ENCODE measurements around the gene ZDHHC8. TPM values are rescaled to one million over a fixed set of nuclear protein-coding genes. Genes with fewer than 3 reads are reported as not detected.

ZDHHC8 gene
- total RNA-seq, 1 experiment from 2014 or later: 7.8 TPM

DNA sequence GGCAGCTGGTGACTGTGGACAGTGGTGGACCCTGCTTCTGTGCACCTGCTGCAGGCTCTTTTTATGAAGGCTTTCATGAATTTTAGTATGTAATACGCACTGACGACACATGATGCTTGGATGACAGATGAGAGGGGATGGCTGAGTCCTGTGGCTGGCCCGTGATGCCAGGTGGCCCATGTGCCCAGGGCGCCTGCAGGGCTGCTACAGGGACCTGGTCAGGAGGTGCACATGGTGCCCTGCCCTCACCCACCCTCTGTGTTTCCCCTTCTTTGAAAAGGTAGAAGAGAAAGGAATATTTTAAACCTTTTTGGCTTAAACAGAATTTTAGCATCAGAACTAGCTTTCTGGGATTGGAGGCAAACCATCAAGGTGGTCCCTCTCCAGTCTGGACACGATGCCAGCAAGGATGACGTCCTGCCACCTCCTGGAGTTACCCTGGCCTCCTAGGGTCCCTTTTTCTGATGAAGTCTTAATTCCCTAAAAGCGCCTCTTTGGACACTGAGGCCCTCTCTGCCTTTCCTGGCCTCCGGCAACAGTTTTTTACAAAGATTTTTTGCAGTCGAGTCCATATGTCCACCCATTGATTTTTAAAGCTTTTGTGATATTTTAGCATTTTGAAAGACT, 21.1 kb upstream of the ZDHHC8 start:
- DNase-seq (ENCODE audit: low read depth, low spot score): no peak
- in situ Hi-C loops (cut with HindIII; ENCODE audit: low pct_unique_long_range_greater_than_20kb, low sequenced_read_pairs): no loop called here

DNA sequence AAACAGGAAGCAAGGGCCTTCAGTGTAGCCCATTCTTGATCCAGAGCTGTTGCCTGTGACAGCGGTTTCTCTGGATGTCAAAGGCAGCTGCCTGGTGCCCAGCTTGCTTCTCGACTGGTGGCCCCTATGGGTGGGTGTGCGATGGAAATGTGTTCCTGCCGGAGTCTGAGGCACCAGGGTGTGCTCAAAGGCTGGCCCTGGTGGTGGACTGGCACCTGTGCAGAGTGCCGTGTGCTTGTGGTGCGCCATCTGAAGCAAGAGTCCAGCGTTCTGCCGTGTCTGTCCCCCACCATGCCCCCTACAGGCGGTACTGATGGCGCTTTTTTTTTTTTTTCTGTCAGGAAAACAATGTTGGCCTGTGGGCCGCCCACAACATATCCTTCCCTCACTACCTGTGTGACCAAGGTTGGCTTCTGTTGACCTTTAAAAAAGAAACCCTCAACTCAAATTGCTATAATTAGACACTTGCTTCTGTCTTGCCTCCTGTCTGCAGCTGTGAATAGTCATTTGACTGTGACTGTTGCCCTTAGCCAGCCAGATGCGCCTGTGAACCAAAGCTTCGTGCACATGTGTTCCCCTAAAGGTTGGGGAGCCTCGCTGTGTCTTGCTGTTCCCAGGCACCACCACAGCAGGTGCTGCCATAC, 20.4 kb upstream of the ZDHHC8 start:
- peak; percentile 64 for DNase-seq (ENCODE audit: low read depth, low spot score)
- in situ Hi-C loops (cut with HindIII; ENCODE audit: low pct_unique_long_range_greater_than_20kb, low sequenced_read_pairs): no loop called here

DNA sequence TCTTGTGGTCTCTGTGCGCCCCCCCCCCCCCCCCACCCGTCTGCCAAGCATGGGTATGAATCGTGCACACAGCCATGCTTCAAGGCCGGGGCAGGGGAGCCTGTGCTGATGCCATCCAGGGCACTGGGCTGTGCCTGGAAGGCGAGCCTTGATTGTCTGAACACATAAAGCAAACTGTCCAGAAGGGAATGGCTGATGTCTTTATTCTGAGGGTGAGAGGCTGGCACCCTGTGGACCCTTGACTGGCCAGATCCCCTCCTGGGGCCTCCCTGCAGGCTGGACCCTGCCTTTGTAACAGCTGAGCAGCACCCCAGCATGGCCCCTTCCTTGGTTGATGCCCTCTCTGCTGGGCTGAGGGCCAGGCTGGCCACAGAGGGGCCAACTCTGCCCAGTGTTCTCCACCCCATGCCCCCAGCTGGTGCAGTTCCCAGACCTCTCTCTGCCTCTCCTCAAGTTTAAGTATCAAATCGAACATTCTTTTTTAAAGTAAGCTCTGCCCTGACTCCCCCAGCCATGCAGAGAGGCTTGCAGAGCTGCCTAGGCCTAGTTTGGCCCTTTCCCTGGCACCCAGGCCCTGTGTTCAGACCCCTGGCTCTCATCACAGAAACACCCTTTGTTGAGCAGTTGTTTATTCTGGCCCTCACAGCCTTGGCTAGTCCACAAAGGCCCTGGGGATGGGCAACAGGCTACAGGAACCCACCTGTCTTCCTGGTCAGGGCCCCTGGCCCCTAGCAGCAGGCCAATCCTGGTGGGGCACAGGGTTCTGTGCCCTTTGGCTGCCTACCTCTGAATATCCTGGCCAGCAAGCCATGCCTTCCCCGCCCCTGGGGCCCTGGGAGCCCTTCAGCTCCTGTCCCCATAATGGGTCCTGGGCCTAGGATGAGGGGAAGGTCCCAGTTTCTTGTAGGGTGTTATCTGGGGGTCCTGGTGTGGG, 19.6 kb upstream of the ZDHHC8 start:
- DNase-seq (ENCODE audit: low read depth, low spot score): no peak
- in situ Hi-C loops (cut with HindIII; ENCODE audit: low pct_unique_long_range_greater_than_20kb, low sequenced_read_pairs): no loop called here

DNA sequence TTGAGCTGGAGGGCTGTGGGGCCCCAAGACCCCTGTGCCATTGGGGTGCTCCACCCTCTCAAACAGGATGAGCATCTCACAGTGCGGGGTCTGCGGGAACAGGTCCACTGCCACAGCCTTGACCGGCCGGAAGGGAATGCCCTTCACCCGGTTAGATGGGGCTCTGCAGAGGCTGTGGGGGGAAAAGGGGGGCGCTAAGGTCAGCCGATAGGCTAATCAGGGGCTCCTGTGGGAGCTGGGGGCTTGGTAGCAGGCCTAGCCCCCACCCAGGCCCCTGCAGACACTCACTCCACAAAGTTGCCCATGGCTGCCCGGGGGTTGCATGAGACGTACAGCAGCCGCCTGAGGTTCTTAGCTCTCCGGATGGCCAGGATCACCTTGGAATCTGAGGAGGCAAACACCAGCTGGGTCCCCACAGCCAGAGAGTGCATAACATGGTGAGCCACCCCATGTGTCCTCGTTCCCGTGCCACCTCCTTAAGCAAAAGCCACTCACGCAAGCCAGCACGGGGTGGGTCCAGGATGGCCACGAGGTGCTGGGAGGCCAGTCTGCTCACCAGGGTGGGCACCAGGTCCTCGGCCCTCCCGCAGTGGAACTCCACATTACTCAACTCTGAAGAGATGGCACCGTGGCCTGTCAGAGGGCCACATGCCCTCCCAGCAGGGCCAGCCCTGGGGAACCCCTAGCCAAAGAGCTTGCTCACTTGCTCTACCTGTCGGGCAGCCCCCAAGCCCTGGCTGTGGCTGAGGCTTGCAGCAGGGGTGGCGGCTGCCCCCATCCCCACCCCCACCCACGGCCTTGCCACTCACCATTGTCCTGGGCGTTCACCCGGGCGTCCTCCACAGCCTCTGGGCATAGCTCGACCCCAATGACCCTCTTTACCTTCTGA, 18.7 kb upstream of the ZDHHC8 start:
- DNase-seq (ENCODE audit: low read depth, low spot score): no peak
- in situ Hi-C loops (cut with HindIII; ENCODE audit: low pct_unique_long_range_greater_than_20kb, low sequenced_read_pairs): no loop called here

DNA sequence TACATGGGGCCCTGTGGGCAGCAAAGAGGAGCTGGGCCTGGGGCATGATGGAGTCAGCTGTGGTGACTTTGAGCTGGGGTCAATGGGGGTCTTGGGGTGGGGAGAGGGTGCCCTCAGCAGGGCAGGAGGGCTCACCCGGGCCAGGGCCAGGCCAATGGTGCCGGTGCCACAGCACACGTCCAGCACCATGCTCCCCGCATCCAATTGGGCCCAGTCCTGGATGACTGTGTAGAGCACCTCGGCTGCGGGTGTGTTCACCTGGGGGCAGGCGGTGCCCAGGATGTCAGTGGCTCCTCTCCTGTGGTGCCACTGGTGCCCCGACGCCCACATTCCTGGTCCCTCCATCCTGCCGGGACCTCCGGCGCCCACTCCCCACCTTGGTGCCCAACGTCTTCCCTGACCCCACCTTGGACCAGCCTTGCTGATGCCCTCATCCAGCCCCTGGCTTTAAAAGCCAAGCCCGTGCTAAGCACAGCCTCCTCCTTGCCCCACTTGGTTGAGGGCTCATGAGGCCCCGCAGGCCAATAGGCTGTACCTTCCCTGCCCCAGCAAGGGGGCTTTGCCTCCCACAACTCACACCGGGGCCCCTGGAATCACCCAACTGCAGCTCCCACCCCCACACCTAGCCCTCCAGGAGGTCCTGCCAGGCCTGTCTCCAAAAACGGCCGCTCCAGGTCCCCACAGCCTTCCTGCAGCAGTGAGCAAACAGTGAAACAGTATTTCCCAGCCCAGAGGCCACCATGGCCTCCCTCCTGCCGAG, 17.9 kb upstream of the ZDHHC8 start:
- no peak for DNase-seq (ENCODE audit: low read depth, low spot score)
- in situ Hi-C loops (cut with HindIII; ENCODE audit: low pct_unique_long_range_greater_than_20kb, low sequenced_read_pairs): no loop called here

DNA sequence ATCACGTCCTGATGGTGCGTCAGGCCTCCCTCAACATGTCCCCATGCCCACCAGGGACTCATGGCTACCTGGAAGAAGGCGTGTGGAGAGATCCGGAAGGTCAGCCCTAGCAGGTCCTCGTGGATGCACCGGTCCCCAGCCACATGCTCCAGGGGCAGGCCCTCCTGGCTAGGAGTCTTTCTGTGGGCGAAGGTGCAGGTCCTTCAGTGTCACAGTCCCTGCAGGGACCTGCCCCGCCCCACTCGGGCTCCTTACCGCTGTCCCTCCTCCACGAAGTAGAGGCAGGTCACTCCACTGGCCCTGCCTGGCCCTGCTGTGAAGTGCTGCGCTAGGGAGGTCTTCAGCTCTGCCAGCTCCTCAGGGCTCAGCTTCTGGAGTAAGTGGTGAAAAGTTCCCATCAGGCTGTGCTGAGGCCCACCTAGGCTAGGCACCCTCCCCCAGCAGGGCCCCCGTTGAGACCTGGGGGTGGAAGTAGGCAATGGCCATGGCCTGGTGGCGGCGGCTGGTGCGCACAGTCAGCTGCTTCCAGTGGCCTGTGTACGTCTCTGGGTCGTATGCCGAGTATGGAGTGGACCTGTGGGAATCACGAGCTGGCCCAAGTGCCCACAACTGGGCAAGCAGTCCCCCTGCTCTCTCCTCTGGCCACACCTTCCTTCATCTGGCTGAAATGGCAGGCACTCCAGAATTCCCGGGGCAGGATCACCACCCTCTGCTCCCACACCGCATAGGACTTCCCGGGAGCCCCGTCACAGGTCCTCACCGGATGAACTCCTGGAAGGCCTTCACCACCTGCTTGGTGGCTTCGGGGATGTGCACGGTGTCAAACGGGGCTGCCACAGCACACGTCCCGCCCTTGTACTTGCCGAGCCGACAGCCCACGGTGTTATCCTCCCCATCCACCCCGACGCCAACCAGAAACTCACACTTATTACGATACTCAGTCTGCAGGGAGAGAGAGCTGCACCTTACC, 16.8 kb upstream of the ZDHHC8 start:
- in situ Hi-C loops (cut with HindIII; ENCODE audit: low pct_unique_long_range_greater_than_20kb, low sequenced_read_pairs): no loop called here
- DNase-seq (ENCODE audit: low read depth, low spot score): no peak

DNA sequence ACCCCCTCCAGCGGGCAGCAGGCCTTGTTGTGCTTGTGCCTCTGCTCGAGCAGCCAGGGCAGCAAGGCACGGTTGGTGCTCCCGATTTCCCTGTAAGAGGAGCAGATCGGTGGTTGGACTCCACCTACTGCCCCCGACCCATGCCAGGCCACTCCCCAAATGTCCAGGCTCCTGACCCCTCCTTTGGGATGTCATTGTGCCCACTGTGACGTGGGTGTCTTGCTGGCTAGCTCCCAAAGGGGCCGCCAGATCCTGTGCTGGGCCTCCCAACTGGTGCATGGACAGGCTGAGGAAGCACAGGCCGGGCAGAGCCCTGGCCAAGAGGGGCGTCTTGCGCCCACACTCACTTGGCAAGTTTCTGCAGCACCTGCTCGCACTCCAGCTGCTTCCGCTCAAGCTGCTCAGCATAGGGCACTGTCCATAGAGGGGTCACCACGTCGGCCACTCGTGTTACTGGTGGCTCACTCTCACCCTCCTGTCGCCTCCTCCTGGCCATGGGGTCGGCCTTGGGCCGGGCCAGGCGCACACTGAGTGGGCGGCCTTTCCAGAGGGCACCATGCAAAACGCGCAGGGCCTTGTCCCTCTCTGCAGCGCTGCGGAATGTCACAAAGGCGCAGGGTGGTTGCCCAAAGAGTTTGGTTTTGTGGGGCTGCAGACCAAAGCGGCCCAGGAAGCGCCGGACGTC, 15.8 kb upstream of the ZDHHC8 start, which contains the start of gene RANBP1:
Gene RANBP1 (plus strand): TSS at position 414 of the 685 bp plus-strand sequence. CDS start 81 bp downstream, at position 495.
- in situ Hi-C loops (cut with HindIII; ENCODE audit: low pct_unique_long_range_greater_than_20kb, low sequenced_read_pairs): no loop called here
- DNase-seq (ENCODE audit: low read depth, low spot score): no peak

DNA sequence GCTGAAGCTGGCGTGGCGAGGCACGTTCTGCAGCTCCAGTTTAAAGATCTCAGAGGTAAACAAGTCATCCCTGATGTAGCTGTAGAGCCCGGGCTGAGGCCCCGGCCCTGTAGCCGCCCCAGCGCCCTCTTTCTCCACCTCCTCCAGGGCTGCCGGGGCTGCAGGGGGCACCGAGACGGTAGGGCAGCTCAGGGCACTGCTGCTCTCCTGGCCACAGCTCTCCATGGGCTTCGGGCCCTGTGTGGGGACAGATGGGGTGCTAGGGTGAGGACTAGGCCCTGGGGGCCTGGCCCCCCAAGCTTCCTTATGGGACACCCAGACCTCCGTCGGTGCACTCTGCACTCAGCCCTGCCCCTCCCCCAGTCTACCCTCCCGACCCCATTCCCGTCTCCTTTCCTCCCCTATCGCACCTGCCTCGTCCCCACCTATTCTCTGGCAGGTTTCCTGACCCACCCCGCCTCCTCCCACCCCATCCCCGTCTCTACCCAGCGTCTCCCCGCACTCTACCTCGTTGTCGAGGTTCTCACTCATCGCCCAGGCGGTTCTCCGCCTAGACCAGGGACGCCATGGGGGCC, 15.1 kb upstream of the ZDHHC8 start:
- no peak for DNase-seq (ENCODE audit: low read depth, low spot score)
- in situ Hi-C loops (cut with HindIII; ENCODE audit: low pct_unique_long_range_greater_than_20kb, low sequenced_read_pairs): no loop called here

DNA sequence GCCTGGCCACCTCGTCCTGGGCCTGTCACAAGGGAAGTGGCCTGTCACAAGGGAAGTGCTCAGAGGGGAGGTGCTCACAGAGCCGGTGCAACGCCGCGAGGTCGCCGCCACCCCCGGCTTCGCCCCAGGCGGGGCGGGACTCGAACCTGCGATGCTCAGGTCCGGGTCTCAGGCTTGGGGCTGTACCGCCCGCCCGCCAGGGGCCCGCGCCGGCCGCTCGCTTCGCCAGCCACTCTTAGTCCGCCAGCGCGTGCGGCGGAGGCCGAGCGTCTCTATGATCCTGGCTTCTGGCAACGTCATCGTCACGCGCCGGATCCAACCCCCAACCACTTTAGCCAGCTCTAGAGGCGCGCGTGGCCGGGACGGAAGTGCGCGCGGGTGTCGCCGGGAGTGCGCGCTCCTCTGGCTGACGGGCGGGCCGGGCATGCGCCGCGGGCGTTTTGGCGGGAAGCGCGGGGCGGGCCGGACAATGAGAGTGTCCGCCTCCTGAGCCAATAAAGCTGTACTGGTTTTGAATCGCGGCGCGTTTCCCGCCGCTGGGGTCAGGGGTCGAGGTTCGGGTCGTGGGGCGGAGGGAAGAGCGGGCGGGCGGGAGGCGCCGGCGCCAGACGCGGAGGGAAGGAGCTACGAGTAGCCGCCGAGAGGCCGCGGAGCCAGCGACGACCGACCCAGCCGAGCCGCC, 14.5 kb upstream of the ZDHHC8 start, which contains the start of gene TRMT2A:
Gene TRMT2A (minus strand): TSS at position 276 of the 682 bp plus-strand sequence. CDS start 320 bp downstream, outside the sequence.
- in situ Hi-C loops (cut with HindIII; ENCODE audit: low pct_unique_long_range_greater_than_20kb, low sequenced_read_pairs): no loop called here

DNA sequence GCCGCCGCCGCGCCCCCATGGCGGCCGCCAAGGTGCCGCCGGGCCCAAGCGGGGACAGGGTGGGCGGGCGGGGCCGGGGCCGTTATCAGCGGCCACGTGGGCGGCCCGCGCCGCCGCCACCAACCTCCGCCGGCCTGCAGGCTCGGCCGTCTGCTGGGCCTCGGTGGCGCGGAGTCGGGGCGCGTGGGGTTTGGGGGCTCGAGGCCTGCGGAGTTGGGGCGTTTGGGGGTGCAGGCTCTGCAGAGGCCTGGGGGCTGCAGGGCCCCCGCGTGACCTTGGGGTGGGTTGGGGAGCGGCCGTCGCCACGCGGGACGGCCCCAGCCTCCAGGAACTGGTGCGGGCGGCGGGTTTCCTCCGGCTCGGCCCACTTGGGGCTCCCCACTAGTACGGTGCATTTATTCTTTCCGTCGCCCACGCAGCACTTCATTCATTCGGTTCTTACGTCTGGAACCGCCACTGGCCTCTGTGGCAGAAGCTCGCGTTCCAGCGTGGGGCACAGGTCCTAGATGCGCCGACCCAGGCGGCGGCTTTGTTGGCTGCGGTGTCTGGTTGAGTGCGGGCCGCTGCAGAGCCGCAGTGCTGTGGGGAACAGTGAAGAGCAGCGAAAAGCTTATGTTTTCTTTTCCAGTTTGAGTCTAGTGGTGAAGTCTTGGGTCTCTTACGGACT, 13.8 kb upstream of the ZDHHC8 start:
- in situ Hi-C loops (cut with HindIII; ENCODE audit: low pct_unique_long_range_greater_than_20kb, low sequenced_read_pairs): no loop called here
- DNase-seq (ENCODE audit: low read depth, low spot score): no peak

More for the DNA sequence above, 14.5 kb upstream of the ZDHHC8 start, which contains the start of gene TRMT2A:
- peak; percentile 98 for DNase-seq (ENCODE audit: low read depth, low spot score)

DNA sequence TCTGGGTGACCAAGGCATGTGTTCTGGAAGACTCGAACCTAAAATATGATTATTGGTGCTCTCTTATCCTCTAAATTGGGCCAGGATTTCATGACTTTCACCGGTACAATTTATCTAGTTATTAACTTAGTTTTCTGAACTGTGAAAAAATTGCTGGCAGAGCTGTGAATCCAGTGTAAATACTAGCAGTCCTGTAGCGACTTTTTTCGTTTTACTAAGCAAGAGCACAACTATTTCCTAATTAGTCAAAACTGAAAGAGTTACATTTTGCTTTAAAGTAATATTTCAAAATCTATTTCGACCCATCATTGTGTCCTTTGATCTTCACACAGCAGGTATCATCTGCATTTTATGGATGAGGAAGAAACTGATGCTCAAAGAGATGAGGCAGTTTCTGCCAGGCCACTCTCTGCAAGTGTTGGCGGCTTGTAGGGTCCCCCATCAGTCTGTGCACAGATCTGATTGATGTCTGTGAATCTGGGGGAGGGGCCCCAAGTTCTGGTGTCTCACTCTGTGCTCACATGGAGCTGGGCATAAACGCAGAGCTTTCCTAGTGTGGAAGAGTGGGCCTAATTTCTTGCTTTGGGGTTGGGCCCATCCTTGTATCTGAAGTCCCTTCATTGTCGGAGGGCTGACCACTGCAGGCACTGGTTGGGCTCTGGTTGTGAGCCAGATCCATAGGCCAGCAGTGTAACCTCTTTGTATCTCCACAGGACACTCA, 13.1 kb upstream of the ZDHHC8 start:
- in situ Hi-C loops (cut with HindIII; ENCODE audit: low pct_unique_long_range_greater_than_20kb, low sequenced_read_pairs): no loop called here
- DNase-seq (ENCODE audit: low read depth, low spot score): no peak

DNA sequence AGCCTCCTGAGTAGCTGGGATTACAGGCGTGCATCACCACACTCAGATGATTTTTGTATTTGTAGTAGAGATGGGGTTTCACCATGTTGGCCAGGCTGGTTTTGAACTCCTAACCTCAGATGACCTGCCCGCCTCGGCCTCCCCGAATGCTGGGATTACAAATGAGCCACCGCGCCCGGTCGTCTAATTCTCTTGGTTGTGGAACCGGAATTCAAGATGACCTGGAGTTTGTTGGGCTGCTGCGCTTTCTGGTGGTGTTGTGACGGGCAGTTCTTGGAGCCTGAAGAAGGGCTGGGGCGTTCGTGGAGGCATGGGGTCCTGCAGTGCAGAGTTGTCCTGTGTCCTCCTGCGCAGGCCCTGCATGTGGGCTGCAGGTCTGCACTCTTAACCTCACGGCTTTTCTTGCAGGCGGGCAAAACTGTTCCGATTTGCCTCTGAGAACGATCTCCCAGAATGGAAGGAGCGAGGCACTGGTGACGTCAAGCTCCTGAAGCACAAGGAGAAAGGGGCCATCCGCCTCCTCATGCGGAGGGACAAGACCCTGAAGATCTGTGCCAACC, 9.7 kb upstream of the ZDHHC8 start:
- DNase-seq (ENCODE audit: low read depth, low spot score): no peak
- in situ Hi-C loops (cut with HindIII; ENCODE audit: low pct_unique_long_range_greater_than_20kb, low sequenced_read_pairs): no loop called here
